ENCODE results near the gene DMRT1. TPM values are rescaled to one million over a fixed set of nuclear protein-coding genes. Genes with fewer than 3 reads are reported as not detected.

The DMRT1 gene
- total and polyA plus RNA-seq, 9 of the 15 experiments (the other 6 are each of a cell fraction or from before 2014, with no cell fraction given): not detected

DNA sequence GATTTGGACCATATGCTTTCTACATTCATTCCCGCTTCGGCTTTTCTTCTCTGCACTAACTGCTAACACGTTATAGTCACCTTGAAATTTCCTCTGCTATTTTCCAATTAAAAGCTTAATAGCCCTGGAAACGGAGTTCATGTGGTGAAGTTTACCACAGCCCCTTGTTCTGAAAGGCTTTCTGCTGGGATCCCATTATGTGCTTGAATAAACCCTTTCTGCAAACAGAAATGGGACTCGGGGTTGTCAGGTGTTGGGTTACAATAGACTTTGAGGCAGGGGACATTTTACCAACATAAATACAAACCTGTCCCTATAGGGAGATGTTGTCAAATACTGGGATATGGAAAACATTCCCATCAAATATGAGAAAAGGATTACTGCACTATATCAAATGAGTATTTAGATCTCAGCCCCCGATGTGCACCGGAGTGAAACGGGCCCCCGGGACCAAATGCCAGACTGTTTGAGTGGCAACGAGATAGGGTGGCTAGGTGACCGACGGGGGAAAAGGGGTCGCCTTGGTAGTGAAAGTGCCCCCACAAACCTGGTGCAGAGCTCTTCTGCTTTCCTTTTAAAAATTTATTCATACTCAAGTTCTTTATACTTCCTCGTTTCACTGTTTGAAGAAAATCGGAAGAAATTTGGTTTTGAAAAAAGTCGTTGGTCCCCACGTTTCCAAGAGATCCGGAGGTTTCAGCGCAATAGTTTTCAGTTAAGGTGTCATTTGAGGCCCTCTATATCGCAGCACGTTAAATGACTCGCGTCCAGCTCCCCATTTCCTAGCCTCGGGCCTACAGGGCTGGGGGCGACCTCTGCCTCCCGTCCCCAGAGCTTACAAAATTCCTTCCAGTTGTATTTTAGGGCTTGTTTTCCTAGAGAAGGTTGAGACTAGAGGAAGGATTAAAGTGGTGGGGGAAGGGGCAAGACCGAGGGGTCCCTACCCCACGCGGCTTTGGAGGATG is 132.8 kb downstream of the DMRT1 start:
- no peaks in the 10 kb centered on the region for H3K36me3 ChIP-seq (ENCODE audit: control insufficient read depth, insufficient read depth, low read length)
- BruUV-seq (replicated peaks): no TSS peak
- H3K4me1 ChIP-seq (replicated peaks in 1 of 2; ENCODE audit: control insufficient read depth in 2 of 2, insufficient read depth in 2 of 2, low read length in 2 of 2): no peaks in the 10 kb centered on the region; a peak in 1 of 5 replicates
- DNase-seq (ENCODE audit: extremely low read depth in 1 of 4, low spot score in 3 of 4) (no peak), ATAC-seq (no peak), FAIRE-seq (no peak)
- no peaks in the 10 kb centered on the region for H4K20me1 ChIP-seq (replicated peaks; ENCODE audit: control insufficient read depth, insufficient read depth, low read length)
- H3K9me3 ChIP-seq (replicated peaks; ENCODE audit: control insufficient read depth, insufficient read depth, low read depth, low read length): no peaks in the 10 kb centered on the region
- no peak overlapping the region for H3K4me2 ChIP-seq (ENCODE audit: insufficient read depth, low read length)
- no peaks in the 10 kb centered on the region for H3K79me2 ChIP-seq (ENCODE audit: control insufficient read depth, insufficient read depth, low read length)
- H3K4me3 ChIP-seq: no peak overlapping the region
- CTCF ChIA-PET (ENCODE audit: low intra/inter-chr PET ratio): no interaction called here
- WGBS (ENCODE audit: insufficient coverage, low coverage, missing lambda C conversion rate): 3% methylated on average over 23 of the region's 29 CpGs
- no peak for TF ChIP-seq SMAD2 (IDR thresholded peaks at IDR 0.05; ENCODE audit: low read depth, low read length)
- no peak for TF ChIP-seq ZNF384 (IDR thresholded peaks at IDR 0.05; ENCODE audit: low read depth, low read length)
- TF ChIP-seq ZNF668 (CRISPR knock-in tag; IDR thresholded peaks at IDR 0.05): no peak
- TF ChIP-seq HMBOX1 (IDR thresholded peaks at IDR 0.05): no peak
- TF ChIP-seq ZNF436 (CRISPR knock-in tag; IDR thresholded peaks at IDR 0.05): no peak
- no peak for TF ChIP-seq ZNF778 (CRISPR knock-in tag; IDR thresholded peaks at IDR 0.05)
- TF ChIP-seq, protein P1, sequence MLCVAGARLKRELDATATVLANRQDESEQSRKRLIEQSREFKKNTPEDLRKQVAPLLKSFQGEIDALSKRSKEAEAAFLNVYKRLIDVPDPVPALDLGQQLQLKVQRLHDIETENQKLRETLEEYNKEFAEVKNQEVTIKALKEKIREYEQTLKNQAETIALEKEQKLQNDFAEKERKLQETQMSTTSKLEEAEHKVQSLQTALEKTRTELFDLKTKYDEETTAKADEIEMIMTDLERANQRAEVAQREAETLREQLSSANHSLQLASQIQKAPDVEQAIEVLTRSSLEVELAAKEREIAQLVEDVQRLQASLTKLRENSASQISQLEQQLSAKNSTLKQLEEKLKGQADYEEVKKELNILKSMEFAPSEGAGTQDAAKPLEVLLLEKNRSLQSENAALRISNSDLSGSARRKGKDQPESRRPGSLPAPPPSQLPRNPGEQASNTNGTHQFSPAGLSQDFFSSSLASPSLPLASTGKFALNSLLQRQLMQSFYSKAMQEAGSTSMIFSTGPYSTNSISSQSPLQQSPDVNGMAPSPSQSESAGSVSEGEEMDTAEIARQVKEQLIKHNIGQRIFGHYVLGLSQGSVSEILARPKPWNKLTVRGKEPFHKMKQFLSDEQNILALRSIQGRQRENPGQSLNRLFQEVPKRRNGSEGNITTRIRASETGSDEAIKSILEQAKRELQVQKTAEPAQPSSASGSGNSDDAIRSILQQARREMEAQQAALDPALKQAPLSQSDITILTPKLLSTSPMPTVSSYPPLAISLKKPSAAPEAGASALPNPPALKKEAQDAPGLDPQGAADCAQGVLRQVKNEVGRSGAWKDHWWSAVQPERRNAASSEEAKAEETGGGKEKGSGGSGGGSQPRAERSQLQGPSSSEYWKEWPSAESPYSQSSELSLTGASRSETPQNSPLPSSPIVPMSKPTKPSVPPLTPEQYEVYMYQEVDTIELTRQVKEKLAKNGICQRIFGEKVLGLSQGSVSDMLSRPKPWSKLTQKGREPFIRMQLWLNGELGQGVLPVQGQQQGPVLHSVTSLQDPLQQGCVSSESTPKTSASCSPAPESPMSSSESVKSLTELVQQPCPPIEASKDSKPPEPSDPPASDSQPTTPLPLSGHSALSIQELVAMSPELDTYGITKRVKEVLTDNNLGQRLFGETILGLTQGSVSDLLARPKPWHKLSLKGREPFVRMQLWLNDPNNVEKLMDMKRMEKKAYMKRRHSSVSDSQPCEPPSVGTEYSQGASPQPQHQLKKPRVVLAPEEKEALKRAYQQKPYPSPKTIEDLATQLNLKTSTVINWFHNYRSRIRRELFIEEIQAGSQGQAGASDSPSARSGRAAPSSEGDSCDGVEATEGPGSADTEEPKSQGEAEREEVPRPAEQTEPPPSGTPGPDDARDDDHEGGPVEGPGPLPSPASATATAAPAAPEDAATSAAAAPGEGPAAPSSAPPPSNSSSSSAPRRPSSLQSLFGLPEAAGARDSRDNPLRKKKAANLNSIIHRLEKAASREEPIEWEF (CRISPR knock-in tag; IDR thresholded peaks at IDR 0.05): no peak
- no peak for TF ChIP-seq SRF (CRISPR knock-in tag; IDR thresholded peaks at IDR 0.05)
- no peak for TF ChIP-seq ZNF217 (CRISPR knock-in tag; IDR thresholded peaks at IDR 0.05)
- peaks cover 0 to 36% of the 10 kb centered on the region in 2 experiments; a peak in 2 of 5 replicates for H3K27me3 ChIP-seq (ENCODE audit: control insufficient read depth in 2 of 2, insufficient read depth in 2 of 2, low read length in 2 of 2)
- POLR2A ChIA-PET: interaction anchor here (0.6 kb wide), 1 partner anchor 760 kb away, joined by 3 read pairs; no protein-coding TSS in a partner anchor
- no peaks in the 10 kb centered on the region for H3K9me1 ChIP-seq (ENCODE audit: control insufficient read depth, insufficient read depth, low read length)
- no peak overlapping the region for H2AFZ ChIP-seq (ENCODE audit: low read depth, low read length)
- intact Hi-C loops (cut with micrococcal nuclease) (no loop called here), in situ Hi-C loops (cut with MboI) (no loop called here)
- no peak overlapping the region for H3K27ac ChIP-seq (ENCODE audit: extremely low read depth, low read depth, low read length)
- H3K9ac ChIP-seq (ENCODE audit: insufficient read depth in 1 of 2, low read depth in 2 of 2, low read length in 2 of 2): no peak overlapping the region

All from K562 (cell line).